RWPE1 (cell line): ENCODE results near the gene SAE1.

Source experiments
- CTCF ChIA-PET: fragments of 350-600 bp; sonication (Branson Sonifier 250); formaldehyde crosslinking; extraction: SDS; loops from one replicate; lab custom pipeline; 2021; lab: Yijun Ruan, JAX
- POLR2A ChIA-PET: fragments of 400-600 bp; formaldehyde crosslinking; extraction: SDS; loops from one replicate; lab custom pipeline; 2020; ENCODE audit warnings: antibody characterized with exemption; ENCODE audit not compliant: low non-redundant PET; lab: Yijun Ruan, JAX
- DNase-seq: peaks from one replicate; pipeline ENCODE4 v3.0.0; 2012; ENCODE audit warnings: low spot score
- H3K27ac ChIP-seq: fragments of 450-650 bp; 2 replicates; pipeline ENCODE4 v1.5.1; 2017
- CTCF ChIP-seq: fragments of 450-650 bp; conservative IDR thresholded peaks from 2 replicates; pipeline ENCODE4 v1.5.1; 2017; ENCODE audit warnings: low read depth, mild to moderate bottlenecking

Gene SAE1

GRCh38 chr19:47158879-47159503 lies 28.4 kb downstream of the SAE1 start:
- ChIA-PET CTCF (interaction anchor here (0.6 kb wide), 1 partner anchor 89 kb away, joined by 3 read pairs; no protein-coding TSS in a partner anchor), POLR2A (interaction anchor here (0.7 kb wide), 2 partner anchors 67 kb away, joined by 4 to 6 read pairs; no protein-coding TSS in a partner anchor)
- DNase-seq: peak; percentile 62
- TF ChIP-seq CTCF: no peak
- peak overlapping the region; percentile 81 for H3K27ac ChIP-seq

GRCh38 chr19:47161876-47162489 lies 31.3 kb downstream of the SAE1 start:
- POLR2A ChIA-PET: no interaction called here
- CTCF ChIA-PET: interaction anchor here (0.6 to 0.7 kb wide), 2 partner anchors 28 to 144 kb away, joined by 3 to 5 read pairs; no protein-coding TSS in a partner anchor

GRCh38 chr19:47168065-47168464 lies 37.4 kb downstream of the SAE1 start:
- ChIA-PET POLR2A (no interaction called here), CTCF (interaction anchor here (0.7 kb wide), 1 partner anchor 8 kb away, joined by 3 read pairs; no protein-coding TSS in a partner anchor)
- DNase-seq: no peak
- no peak for TF ChIP-seq CTCF
- 0 out of 2 replicates have a peak overlapping the region, but pooled peaks have one; percentile 11 for H3K27ac ChIP-seq

More at GRCh38 chr19:47161876-47162489, 31.3 kb downstream of the SAE1 start:
- no peak for DNase-seq
- no peak for TF ChIP-seq CTCF
- no peak overlapping the region for H3K27ac ChIP-seq

- no peak for DNase-seq
- POLR2A ChIA-PET: no interaction called here
- no peak overlapping the region; the same call in 1 of the 2 replicates for H3K27ac ChIP-seq
- CTCF ChIA-PET: interaction anchor here (0.6 kb wide), 1 partner anchor 8 kb away, joined by 3 read pairs; no protein-coding TSS in a partner anchor
- no peak for TF ChIP-seq CTCF
Observed at GRCh38 chr19:47172666-47173455, 42.2 kb downstream of the SAE1 start.

GRCh38 chr19:47176071-47176626 lies 45.5 kb downstream of the SAE1 start:
- DNase-seq: peak; percentile 20
- no peak for TF ChIP-seq CTCF
- peak overlapping the region; percentile 54 for H3K27ac ChIP-seq
- POLR2A ChIA-PET: no interaction called here
- CTCF ChIA-PET: interaction anchor here (0.5 kb wide), 1 partner anchor 8 kb away, joined by 3 read pairs; no protein-coding TSS in a partner anchor
